Mesenchymal stem cell (in vitro differentiated cells and primary cell): ENCODE data around the gene NUP188.

Source experiments
- DNase-seq: peaks from one replicate; pipeline ENCODE4 v3.0.0-alpha.2; 2013
- H2AFZ ChIP-seq: one replicate; pipeline ENCODE4 v1.6.1; 2013; ENCODE audit warnings: low read depth, mild to moderate bottlenecking, control low read depth, inconsistent platforms, low read length, moderate library complexity
- H2AK5ac ChIP-seq: 2 replicates; pipeline ENCODE4 v1.6.1; 2013; ENCODE audit warnings: low read length, moderate library complexity, mild to moderate bottlenecking, inconsistent platforms; ENCODE audit not compliant: severe bottlenecking
- H2BK120ac ChIP-seq: one replicate; pipeline ENCODE4 v1.6.1; 2013; ENCODE audit warnings: low read depth, mild to moderate bottlenecking, inconsistent platforms, low read length, moderate library complexity
- H2BK12ac ChIP-seq, 2 experiments: one replicate each; pipeline ENCODE4 v1.6.1; 2013; ENCODE audit warnings: inconsistent platforms in 2 of 2, low read length in 2 of 2, mild to moderate bottlenecking in 2 of 2, moderate library complexity in 2 of 2, control low read depth in 1 of 2
- H2BK15ac ChIP-seq: one replicate; pipeline ENCODE4 v1.6.1; 2013; ENCODE audit warnings: mild to moderate bottlenecking, low read depth, inconsistent platforms; ENCODE audit not compliant: poor library complexity, severe bottlenecking
- H2BK5ac ChIP-seq: 2 replicates; pipeline ENCODE4 v1.6.1; 2013; ENCODE audit warnings: low read depth, mild to moderate bottlenecking, low read length, control low read depth, inconsistent platforms; ENCODE audit not compliant: poor library complexity, severe bottlenecking
- H3K14ac ChIP-seq, 2 experiments: one replicate each; pipeline ENCODE4 v1.6.1; 2013; ENCODE audit warnings: inconsistent platforms in 2 of 2, low read length in 2 of 2, control low read depth in 1 of 2, mild to moderate bottlenecking in 1 of 2, moderate library complexity in 1 of 2
- H3K18ac ChIP-seq, 2 experiments: one replicate each; pipeline ENCODE4 v1.6.1; 2013; ENCODE audit warnings: inconsistent platforms in 2 of 2, low read length in 2 of 2, control low read depth in 1 of 2, low read depth in 1 of 2, mild to moderate bottlenecking in 1 of 2
- H3K23ac ChIP-seq, 2 experiments: one replicate each; pipeline ENCODE4 v1.6.1; 2013; ENCODE audit warnings: inconsistent platforms in 2 of 2, low read length in 2 of 2, mild to moderate bottlenecking in 2 of 2, moderate library complexity in 2 of 2, control low read depth in 1 of 2
- H3K27ac ChIP-seq: 2 replicates; pipeline ENCODE4 v1.5.1; 2013; ENCODE audit warnings: mild to moderate bottlenecking, moderate library complexity, low read length, control low read depth, inconsistent platforms; ENCODE audit not compliant: poor library complexity, severe bottlenecking
- H3K27me3 ChIP-seq, 2 experiments: 2 replicates each; pipeline versions ENCODE4 v1.6.1 to v1.7.0; 2013; ENCODE audit warnings: low read length in 2 of 2, mild to moderate bottlenecking in 2 of 2, moderate library complexity in 2 of 2, control low read depth in 1 of 2, inconsistent platforms in 1 of 2; ENCODE audit not compliant: control insufficient read depth in 1 of 2, insufficient read depth in 1 of 2
- H3K36me3 ChIP-seq, 2 experiments: 2 replicates each; pipeline versions ENCODE4 v1.6.1 to v1.7.0; 2013; ENCODE audit warnings: low read length in 2 of 2, control low read depth in 1 of 2, inconsistent platforms in 1 of 2, low read depth in 1 of 2, mild to moderate bottlenecking in 1 of 2; ENCODE audit not compliant: insufficient read depth in 2 of 2, control insufficient read depth in 1 of 2
- H3K4ac ChIP-seq, 2 experiments: one replicate each; pipeline ENCODE4 v1.6.1; 2013; ENCODE audit warnings: inconsistent platforms in 2 of 2, low read length in 2 of 2, mild to moderate bottlenecking in 2 of 2, moderate library complexity in 2 of 2, control low read depth in 1 of 2, low read depth in 1 of 2
- H3K4me1 ChIP-seq: 2 replicates; pipeline ENCODE4 v1.6.1; 2013; ENCODE audit warnings: low read depth, low read length, control low read depth; ENCODE audit not compliant: control insufficient read depth, insufficient read depth
- H3K4me2 ChIP-seq: 2 replicates; pipeline ENCODE4 v1.6.1; 2013; ENCODE audit warnings: low read length, mild to moderate bottlenecking, inconsistent platforms; ENCODE audit not compliant: poor library complexity, severe bottlenecking
- H3K4me3 ChIP-seq, 2 experiments: 2 replicates each; pipeline versions ENCODE4 v1.5.1 to v1.7.0; 2013; ENCODE audit warnings: low read length in 2 of 2, mild to moderate bottlenecking in 2 of 2, control low read depth in 1 of 2, low read depth in 1 of 2; ENCODE audit not compliant: insufficient read depth in 1 of 2
- H3K79me1 ChIP-seq: replicated peaks from 2 replicates; pipeline ENCODE4 v1.6.1; 2013; ENCODE audit warnings: mild to moderate bottlenecking, control low read depth, low read length, inconsistent platforms; ENCODE audit not compliant: poor library complexity, severe bottlenecking
- H3K9ac ChIP-seq: 2 replicates; pipeline ENCODE4 v1.7.0; 2013; ENCODE audit warnings: mild to moderate bottlenecking, low read length, moderate library complexity
- H3K9me3 ChIP-seq: 2 replicates; pipeline ENCODE4 v1.7.0; 2013; ENCODE audit warnings: mild to moderate bottlenecking, low read length; ENCODE audit not compliant: control insufficient read depth
- H4K8ac ChIP-seq: one replicate; pipeline ENCODE4 v1.6.1; 2013; ENCODE audit warnings: inconsistent platforms, mild to moderate bottlenecking, low read length, moderate library complexity
- H4K91ac ChIP-seq: one replicate; pipeline ENCODE4 v1.6.1; 2013; ENCODE audit warnings: mild to moderate bottlenecking, low read length, inconsistent platforms
- WGBS: methylation state at CpG from one replicate; pipeline ENCODE4 v1.1.7; 2013; ENCODE audit warnings: mixed read lengths; 5-methylcytosine and 5-hydroxymethylcytosine counted together

NUP188 gene

DNA sequence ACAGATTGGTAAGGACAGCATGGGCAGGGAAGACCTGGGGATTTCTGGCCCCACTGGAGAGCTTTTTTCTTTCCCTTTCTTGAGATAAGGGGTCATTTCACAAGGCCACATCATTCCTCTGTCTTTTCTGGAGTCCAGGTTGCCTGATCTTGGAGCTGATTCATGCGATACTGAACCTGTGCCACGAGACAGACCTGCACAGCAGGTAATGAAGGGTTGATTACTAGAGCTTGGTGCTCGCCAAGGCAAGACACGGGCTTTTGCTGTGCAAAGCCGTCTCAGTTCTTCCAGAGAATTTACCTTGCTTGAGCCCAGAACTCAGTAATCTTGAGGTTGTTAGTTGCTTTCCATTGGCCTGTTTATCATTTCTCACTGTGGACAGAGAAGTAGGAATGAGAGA, 39.2 kb downstream of the NUP188 start:
- peaks cover 2% of the 10 kb centered on the region for H3K79me1 ChIP-seq
- H3K9me3 ChIP-seq: no peaks in the 10 kb centered on the region
- no peak overlapping the region for H2AK5ac ChIP-seq
- H3K27me3 ChIP-seq: no peaks in the 10 kb centered on the region
- H3K4ac ChIP-seq: no peak overlapping the region
- DNase-seq: no peak
- H3K4me3 ChIP-seq: no peak overlapping the region
- H3K27ac ChIP-seq: no peak overlapping the region
- no peak overlapping the region for H3K4me2 ChIP-seq
- H3K23ac ChIP-seq: no peak overlapping the region
- no peak overlapping the region for H2BK5ac ChIP-seq
- H3K36me3 ChIP-seq: peaks cover 44 to 74% of the 10 kb centered on the region in 2 experiments
- no peak overlapping the region for H3K9ac ChIP-seq
- H4K91ac ChIP-seq: no peak overlapping the region
- no peak overlapping the region for H2BK15ac ChIP-seq
- no peak overlapping the region for H2AFZ ChIP-seq
- no peak overlapping the region for H3K18ac ChIP-seq
- H3K4me1 ChIP-seq: peaks cover 6% of the 10 kb centered on the region
- H2BK12ac ChIP-seq: no peak overlapping the region
- WGBS: 95% methylated on average over 5 of the region's 5 CpGs
- H4K8ac ChIP-seq: no peak overlapping the region
- H3K14ac ChIP-seq: no peak overlapping the region
- H2BK120ac ChIP-seq: no peak overlapping the region

GRCh38 chr9:128987805-128988204, 40.3 kb downstream of the NUP188 start:
- Histone ChIP-seq H3K27me3 (no peaks in the 10 kb centered on the region), H3K27ac (peak overlapping the region; percentile 70), H2BK15ac (no peak overlapping the region), H3K14ac (no peak overlapping the region), H3K36me3 (peaks cover 43 to 70% of the 10 kb centered on the region in 2 experiments), H2AFZ (no peak overlapping the region), H3K4me2 (no peak overlapping the region), H3K4me3 (peak overlapping the region in 1 of 2 experiments; percentile 23), H3K79me1 (peaks cover 2% of the 10 kb centered on the region), H2AK5ac (no peak overlapping the region), H3K4me1 (peaks cover 6% of the 10 kb centered on the region), H2BK12ac (no peak overlapping the region), H4K91ac (no peak overlapping the region), H3K9me3 (no peaks in the 10 kb centered on the region), H3K9ac (peak overlapping the region; percentile 54), H4K8ac (peak overlapping the region; percentile 62), H3K18ac (no peak overlapping the region), H3K4ac (no peak overlapping the region), H2BK5ac (no peak overlapping the region), H2BK120ac (no peak overlapping the region), H3K23ac (no peak overlapping the region)
- WGBS: 94% methylated on average over 5 of the region's 5 CpGs
- DNase-seq: peak; percentile 24

GRCh38 chr9:128992995-128993394, 45.5 kb downstream of the NUP188 start:
- Histone ChIP-seq H2AK5ac (no peak overlapping the region), H3K4me3 (no peak overlapping the region), H2BK120ac (no peak overlapping the region), H4K8ac (no peak overlapping the region), H3K79me1 (peaks cover 4% of the 10 kb centered on the region), H2AFZ (no peak overlapping the region), H3K4me1 (no peaks in the 10 kb centered on the region), H3K36me3 (peaks cover 60 to 73% of the 10 kb centered on the region in 2 experiments), H2BK15ac (no peak overlapping the region), H2BK12ac (no peak overlapping the region), H3K9ac (no peak overlapping the region), H3K27me3 (no peaks in the 10 kb centered on the region), H4K91ac (no peak overlapping the region), H3K9me3 (no peaks in the 10 kb centered on the region), H3K4ac (no peak overlapping the region), H3K27ac (no peak overlapping the region), H3K23ac (no peak overlapping the region), H3K4me2 (no peak overlapping the region), H3K18ac (no peak overlapping the region), H3K14ac (no peak overlapping the region), H2BK5ac (no peak overlapping the region)
- 93% methylated on average over 7 of the region's 7 CpGs for WGBS
- peak; percentile 11 for DNase-seq

DNA sequence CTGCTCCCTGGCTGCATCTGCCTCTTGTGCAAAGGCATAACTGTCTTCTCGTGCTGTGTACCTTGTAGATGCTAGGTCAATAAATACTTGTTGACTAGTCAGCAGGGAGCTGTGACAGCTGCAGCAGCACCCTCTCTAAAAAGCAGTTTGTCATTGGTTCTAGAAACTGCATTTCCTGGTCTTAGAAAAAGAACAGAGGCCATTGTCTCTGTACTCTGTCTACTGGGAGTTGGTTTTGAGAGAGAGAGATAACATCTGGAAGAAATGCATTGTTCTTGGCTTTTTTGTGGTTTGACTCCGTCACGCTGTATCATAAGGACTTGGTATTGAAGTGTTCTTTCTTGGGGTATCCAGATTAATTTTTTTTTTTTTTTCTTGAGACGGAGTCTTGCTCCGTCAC, 48.3 kb downstream of the NUP188 start:
- H2BK5ac ChIP-seq: no peak overlapping the region
- no peak overlapping the region for H3K27ac ChIP-seq
- H3K4ac ChIP-seq: no peak overlapping the region
- no peak overlapping the region for H3K9ac ChIP-seq
- 91% methylated on average over 5 of the region's 5 CpGs for WGBS
- no peak overlapping the region for H2AFZ ChIP-seq
- no peak overlapping the region for H2BK15ac ChIP-seq
- H3K18ac ChIP-seq: no peak overlapping the region
- H4K91ac ChIP-seq: no peak overlapping the region
- no peak overlapping the region for H3K23ac ChIP-seq
- no peak overlapping the region for H4K8ac ChIP-seq
- no peak overlapping the region for H2BK12ac ChIP-seq
- no peak overlapping the region for H3K4me2 ChIP-seq
- no peak overlapping the region for H2BK120ac ChIP-seq
- H3K14ac ChIP-seq: no peak overlapping the region
- no peak overlapping the region for H3K4me3 ChIP-seq
- H2AK5ac ChIP-seq: no peak overlapping the region
- H3K36me3 ChIP-seq: peaks cover 70 to 81% of the 10 kb centered on the region in 2 experiments
- H3K79me1 ChIP-seq: peaks cover 5% of the 10 kb centered on the region
- no peak for DNase-seq
- H3K27me3 ChIP-seq: no peaks in the 10 kb centered on the region
- no peaks in the 10 kb centered on the region for H3K9me3 ChIP-seq
- H3K4me1 ChIP-seq: no peaks in the 10 kb centered on the region
